Islet precursor cell (in vitro differentiated cells): ENCODE data around the gene CFAP54.
A peak's percentile ranks its signal among the peaks of the same experiment; 100 is the strongest.
"Not testable (repeated sequence)": the region's sequence is repeated elsewhere in the genome, so short reads cannot be mapped to it uniquely, and the experiment has no call there.

Experiments
- DNase-seq: peaks from one replicate; pipeline ENCODE4 v3.0.0-alpha.2; 2018

Gene CFAP54

DNA sequence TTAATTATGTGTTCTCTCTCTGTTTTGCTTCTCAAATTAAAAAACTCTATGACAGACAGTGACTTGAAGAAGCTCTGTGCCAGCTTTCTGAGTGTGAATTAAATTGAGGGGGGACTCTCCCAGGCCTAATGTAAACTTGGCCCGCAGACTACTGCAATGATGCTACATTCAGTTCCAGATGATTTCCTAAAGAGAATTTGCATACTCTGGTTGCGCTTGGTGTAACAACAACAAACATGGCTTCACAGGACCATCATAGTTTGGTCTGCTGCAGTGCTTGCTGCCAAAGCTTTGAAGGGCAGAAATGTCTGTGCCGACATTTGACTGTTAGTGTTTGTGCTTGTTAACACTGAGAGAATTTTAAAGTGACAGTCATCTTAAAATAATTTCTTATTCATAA lies 25.0 kb downstream of the CFAP54 start:
- no peak for DNase-seq

DNA sequence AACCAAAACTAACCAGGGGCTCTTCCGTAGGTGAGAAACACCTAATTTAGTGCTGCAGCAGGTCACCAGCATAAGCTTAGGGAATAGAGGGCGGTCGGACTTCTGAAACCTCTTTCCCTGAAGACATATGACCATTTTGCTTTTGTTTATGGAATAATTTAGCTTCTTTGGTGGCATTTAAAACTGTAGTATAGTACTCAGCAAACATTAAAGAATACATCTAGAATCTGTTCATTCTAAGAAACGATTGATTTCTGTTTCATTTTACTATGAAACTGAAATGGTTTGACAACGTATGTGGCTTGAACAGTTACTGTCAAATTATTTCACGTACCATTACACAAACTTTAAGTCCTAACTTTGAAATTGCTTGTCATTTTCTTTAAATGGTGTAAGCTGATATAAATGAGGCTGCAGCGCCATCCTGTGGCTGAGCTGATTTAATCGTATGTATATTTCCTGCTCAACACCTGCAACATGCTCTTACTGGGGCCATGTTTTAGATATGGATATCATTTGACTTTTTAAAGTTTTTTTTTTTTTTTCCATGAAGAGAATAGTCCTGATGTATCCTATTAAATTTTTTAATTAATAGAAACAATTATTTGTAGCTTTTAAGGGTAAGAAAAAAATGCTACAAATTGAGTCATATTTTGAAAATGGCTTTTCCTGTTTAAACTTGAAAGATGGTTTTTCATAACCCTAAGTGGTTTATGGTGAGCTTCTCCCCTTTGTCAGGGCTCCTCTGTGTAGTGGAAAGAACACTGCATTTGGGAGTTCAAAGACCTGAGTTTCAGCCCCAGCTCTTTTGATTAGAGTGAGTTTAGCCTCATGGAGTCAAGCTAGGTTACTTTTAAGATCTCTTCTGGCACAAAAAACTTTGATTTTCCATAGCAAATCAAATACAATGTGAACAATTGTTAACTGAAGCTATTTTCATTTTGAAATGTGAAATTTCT lies 27.4 kb downstream of the CFAP54 start:
- peak; percentile 80 for DNase-seq

DNA sequence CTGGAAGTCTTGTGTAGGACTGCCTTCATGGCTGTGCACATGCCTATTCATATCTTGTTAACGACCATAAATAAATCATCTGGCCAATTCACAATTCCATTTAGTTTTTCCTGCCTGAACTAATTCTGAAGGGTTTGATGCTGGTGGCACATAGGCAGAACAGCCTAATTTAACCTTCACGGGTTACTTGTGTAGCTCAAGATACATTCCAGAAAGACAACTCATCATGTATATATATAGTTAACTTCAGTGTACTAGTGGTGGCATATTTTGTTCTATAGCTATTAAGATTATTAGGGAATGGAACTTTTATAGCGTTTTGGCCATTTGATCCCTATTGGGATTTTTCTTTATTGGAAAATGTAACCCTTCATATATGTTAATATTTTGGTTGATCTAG lies 31.4 kb downstream of the CFAP54 start:
- no peak for DNase-seq

DNA sequence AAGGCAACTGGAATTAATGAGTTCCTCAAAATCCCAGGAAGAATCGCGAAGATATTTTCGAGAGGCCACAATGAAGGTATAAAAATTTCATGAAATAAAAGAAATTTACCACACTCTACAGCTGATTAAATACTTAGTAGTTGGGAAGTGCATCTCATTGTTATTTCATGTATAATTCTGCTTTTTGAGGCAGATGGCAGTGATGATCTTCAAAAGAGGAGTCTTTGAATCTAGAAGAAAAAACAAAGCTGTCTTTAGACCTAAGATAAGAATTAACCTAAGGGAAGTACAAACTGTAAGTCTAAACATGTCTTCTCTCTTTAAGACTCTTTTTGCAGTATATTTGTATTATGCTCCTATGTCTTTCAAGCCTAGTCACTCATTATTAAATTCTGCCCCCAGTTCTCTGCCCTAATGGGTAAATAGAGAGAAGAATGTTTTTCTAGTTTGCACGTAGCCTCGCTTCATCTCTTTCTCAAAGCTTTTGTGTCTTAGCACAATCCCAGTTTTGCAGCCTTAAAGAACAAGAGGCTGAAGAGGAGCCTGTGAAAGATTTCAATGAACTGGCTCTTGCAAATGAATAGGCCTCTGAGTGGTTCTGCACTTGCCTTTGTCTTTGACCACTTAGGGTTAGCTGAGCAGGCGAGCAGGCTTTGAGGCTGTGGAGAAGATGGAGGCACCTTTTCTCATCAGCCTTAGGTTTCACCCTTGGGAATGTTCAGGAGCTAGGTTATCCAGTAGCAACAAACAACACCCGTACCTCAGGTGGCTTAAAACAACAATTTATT lies 32.7 kb downstream of the CFAP54 start:
- no peak for DNase-seq

DNA sequence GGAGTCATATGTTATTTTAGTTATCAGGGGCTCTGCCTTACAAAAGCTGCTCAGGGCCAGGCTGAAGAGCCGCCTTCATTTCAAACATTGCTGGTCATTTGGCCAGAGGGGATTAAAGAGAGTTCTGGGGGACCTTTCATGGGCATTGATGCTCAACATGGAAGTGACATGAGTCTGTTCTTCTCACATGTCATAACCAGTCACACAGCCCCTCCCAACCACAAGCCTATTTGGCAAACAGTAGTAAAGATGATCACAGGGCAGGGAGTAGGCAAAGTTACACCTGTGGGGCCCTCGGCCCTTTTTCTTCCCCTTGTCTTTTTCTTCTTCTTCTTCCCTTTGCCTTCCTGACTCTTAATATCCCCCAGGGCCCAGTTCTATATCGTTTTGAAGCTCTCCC lies 33.3 kb downstream of the CFAP54 start:
- no peak for DNase-seq

DNA sequence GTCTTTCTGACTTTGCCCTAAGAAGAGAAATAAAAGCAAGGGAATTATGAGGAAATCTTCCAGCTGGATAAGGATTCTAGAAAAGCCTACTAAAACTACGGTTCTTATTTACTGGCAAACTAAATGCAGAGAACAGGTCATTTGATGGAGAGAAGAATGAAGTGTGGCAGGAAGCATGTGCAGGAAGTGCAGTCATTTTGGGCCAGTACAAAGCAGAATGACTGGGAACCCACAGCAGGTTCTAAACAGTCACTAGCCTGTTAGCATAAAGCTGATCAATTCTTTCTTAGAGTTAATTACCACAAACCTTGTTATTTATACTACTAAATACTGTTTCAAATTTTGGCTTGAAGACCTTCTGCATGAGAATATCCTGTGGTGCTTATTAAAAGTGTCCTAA lies 36.7 kb downstream of the CFAP54 start:
- DNase-seq, result no peak

DNA sequence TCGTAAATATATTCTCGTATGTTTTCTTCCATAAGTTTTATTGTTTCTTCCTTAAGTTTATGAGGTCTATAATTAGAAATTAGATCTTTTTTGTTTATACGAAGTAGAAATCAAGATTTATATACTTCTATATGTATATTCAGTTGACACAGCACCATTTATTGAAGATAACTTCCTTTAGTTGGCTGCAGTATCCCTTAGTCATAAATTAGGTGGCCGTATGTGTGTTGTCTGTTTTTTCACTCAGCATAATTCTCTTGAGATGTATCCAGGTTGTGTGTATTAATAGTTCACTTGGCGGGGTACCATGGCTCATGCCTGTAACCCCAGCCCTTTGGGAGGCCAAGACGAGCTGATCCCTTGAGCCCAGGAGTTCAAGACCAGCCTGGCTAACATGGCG lies 40.5 kb downstream of the CFAP54 start:
- no peak for DNase-seq

DNA sequence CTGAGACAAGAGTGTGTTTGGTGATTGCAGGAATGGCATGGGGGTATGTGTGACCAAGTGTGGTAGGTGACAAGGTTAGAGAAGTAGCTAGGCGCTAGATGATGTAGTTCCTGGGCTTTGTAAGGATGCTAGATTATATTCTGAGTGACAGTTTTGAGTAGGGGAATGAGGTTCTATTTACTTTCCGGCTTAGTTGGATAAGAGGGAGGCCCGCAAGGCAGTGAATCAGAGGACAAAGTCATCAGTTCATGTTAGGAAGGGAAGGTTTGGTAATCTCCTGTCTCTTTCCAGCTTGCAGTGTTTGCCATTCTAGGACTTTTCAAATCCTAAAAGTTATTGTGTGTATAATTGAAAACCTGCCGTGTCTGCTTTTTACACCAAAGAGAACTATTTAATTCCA lies 45.0 kb downstream of the CFAP54 start:
- DNase-seq, result no peak

DNA sequence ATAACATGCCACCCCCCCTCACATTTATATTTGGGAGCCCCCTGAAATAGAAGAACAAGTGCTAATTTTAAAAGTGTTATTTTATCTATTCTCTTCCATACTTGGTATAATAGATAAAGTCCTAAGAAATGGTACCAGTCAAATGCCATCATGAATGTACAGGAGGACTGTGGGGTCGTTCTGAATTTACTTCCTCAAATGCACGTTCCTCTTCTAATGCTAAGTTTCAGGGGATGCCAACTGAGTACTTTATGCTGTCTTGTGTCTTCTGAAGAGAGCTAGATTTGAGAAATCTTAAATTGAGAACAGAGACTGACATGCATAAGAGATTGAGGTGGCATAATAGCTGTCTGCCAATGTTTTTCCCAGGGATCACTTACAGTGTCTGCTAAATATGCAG lies 59.0 kb downstream of the CFAP54 start:
- DNase-seq, result no peak

DNA sequence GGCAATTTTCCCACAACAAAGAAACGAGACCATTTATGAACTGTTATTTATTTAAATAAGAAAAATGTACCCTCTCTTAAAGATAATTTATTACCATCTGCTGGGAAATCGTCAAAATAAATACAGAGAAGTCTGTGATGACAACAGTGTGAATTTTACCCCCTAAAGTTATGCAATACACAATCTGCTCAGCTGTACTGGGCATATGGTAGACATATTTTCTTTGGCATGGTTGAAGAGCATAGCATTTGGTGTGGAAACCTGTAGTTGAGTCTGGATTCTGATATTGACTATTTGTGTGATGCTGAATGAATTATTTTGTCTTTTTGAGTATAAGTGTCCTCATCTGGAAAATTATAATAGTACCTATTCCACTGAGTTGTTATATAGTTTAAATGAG lies 60.0 kb downstream of the CFAP54 start:
- DNase-seq, result no peak

DNA sequence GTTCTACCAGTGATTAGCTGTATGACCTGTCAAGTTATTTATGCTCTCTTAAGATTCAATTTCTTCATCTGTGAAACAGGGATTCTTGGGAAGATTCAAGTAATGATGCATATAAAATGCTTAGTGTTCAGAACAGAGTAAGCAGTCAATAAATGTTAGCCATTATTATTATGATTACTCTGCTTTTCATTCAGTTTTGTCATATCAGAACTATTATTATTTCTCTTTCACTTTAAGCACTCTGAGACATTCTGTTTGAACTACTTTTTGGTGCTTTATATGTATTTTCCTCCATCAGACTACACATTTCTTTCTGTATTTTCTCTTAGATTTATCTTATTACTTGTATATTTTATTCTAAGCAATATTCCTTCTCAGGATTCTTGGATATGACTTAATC lies 81.2 kb downstream of the CFAP54 start:
- no peak for DNase-seq

DNA sequence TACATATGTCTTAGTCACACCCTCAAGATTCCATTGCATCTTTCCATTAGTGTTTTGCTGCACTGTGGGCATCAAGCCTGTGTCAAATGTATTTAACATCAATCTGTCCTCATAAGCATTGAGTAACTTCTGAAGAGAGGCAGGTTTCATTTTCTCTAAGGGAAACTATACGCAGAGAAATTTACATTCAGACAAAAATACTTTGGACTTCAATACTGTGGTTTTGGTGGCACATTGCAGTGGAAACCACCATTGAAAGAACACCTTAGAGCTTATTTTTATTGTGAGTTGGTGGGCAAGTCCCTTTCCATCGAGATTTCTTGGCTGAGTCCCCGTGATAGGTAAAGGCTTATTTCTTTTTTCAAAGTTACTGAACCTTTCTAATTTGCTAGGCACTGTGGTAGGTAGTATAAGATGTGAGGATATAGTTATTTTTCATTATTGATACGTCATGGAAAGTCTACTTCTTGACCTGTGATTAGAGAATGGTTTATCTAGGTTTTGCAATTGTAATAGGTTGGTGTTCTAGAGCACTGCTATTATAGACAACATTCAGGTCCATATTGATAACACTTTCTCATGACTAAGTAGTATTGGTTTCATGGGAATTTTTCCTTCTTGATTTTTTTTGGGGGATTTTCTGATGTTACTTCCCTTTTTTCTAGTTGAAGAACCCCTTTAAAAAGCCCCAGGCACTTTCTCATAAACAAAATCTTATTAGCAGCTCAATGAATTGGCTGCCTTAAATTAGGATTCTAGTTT lies 81.9 kb downstream of the CFAP54 start:
- DNase-seq, result no peak

DNA sequence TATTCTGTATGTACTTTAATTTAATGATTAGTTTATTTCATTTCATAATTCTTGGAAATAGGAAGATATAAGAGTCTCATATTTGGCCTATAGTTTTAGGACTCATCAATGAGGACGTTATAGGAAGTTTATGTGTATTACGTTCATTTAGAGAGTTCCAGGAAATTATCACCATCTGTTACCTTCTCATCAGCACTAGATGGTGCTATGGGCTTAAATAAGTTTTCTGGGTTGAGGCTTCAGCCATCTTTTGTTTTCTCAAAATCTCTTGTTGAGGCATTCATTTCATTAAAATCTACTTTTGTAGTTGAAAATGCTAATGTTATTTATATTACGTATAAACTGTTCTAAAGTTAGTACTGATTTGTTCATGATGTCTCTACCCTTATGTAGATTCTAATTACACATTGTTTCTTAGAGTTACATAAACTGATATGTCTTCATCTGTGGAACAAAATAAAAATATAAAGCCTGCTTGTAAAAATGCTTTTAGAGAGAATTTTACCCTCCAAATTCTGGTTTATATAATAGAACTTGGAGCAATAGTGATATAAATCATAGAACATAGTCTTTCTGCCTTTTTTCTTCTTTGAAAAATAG lies 89.2 kb downstream of the CFAP54 start:
- no peak for DNase-seq

DNA sequence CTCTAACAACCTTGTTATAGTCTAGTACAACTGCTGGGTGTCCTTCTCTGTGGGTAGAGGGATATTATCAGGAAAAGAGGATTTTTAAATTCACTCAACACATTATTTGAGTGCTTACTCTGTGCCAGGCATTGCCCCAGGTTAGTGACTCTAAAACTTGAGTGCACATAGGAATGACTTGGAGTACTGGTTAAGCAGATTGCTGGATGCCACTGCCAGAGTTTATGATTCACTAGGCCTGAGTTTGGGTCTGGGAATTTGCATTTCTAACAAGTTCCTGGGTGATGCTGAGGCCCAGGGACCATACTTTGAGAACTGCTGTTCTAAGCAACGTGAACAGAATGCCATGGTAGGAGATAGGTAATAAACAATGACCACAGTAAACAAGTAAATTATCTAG lies 96.6 kb downstream of the CFAP54 start:
- no peak for DNase-seq

DNA sequence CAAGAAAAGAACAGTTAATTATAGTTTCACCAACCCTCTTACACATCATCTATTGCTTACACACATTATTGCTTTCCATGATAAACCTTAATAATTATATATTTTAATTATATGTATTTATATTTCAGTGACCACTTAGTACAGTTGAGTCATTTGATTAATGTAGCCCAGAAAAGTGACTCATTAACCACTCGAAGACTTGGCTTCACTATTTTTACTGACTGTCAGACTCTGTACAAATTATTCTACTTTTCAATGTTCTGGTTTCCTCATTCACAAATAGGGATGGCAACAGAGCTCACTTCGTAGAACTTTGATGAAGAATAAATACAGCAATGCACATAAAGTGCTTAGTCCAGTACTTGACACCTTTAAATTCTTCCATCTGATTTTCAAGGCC lies 98.3 kb downstream of the CFAP54 start:
- DNase-seq, result no peak

DNA sequence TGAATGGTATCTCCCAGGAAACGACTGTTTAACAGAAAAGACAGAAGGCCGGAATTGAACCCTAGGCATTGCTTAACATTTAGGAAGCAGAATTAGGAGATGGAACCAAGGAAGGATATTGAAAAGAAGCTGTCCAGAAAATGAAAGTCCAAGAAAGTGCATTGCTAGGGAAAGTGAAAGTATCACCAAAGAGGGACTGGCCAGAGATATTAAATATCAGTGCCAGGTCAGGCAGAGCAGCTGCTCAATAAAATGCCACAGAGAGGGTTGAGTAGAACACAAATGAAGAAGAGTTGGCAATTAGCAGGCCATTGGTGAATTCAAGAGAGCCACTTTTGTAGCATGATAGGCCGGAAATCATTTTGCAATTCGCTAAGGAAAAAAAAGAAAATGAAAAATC lies 101.6 kb downstream of the CFAP54 start:
- no peak for DNase-seq

DNA sequence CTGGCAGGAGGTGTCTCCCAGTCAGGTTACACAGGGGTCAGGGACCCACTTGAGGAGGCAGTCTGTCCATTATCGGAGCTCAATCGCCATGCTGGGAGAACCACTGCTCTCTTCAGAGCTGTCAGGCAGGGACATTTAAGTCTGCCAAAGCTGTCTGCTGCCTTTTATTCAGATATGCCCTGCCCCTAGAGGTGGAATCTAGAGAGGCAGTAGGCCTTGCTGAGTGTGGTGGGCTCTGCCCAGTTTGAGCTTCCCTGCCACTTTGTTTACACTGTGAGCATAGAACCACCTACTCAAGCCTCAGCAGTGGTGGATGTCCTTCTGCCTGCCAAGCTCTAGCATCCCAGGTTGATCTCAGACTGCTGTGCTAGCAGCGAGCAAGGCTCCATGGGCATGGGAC lies 115.0 kb downstream of the CFAP54 start:
- DNase-seq, result not testable (repeated sequence)

DNA sequence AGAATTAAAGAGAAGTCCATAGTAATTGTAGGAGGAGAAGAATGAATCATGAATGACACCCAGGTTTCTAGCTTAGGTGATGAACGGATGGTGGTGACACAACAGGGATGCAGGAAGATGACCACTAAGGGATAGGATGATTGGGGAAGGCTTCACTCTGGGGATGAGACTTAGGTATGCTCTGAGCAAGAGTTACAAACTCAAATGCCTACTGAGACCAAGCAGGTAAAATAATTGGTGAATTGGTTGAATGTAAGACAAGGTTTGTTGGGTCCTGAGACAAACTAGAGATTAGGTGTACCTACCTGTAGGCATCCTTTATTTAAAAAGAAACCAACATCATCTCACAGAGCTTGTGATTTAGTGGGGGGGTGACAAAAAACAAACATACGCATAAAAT lies 116.3 kb downstream of the CFAP54 start:
- no peak for DNase-seq

DNA sequence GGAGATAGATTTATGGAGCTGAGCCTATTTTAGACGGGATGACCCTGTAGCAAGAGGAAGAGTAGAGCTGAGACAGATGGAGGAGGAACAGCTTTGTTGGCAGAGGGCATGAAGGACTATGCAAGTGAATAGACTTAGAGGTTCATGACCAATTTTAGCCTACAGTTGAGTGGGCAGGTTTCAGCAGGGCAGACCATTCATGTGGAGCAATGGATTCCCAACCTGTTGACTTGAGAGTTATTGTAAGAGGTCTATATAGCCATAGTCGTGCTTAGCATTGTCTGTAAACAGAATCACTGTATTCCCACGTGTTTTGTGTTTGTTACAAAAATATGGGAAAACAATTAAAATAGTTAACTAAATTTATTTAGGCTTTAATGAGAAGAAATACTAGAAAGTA lies 116.8 kb downstream of the CFAP54 start:
- no peak for DNase-seq

DNA sequence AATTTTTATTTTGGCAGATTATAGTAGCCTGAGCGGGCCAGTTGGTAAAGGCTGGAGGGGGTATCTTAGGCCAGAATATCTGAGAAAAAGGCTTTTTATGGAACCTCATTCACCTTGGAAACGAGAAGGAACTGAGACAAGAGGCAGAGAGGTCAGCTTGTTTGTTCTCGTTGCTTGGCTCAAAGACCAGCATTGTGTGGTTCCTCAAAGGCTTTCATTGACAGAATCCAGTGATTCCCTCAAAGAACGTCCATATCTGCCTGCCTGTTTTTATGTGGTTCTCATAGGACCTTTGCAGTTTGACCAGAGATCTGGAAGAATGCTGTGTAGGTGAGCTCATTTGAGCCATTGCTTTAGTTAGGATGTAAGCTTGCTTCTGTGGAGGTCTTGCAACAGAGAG lies 117.3 kb downstream of the CFAP54 start:
- no peak for DNase-seq

DNA sequence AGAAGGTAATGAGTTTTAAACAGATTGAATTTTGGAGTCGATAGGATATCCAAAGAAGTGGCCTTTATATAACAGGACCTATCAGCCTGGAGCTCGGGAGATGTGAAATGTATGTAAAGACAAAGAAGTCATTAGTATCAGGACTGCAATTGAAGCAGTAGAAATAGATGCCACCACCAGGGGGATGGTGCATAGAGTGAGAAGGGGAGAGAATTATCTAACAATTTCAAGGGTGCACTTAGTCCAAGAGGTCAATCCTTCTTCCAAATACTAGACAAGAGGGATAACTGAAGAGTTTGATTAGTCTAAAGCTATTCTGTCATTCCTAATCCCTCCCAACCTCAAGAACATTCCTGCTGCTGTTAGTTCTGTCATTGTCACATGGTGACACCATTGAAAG lies 127.8 kb downstream of the CFAP54 start:
- DNase-seq, result no peak

DNA sequence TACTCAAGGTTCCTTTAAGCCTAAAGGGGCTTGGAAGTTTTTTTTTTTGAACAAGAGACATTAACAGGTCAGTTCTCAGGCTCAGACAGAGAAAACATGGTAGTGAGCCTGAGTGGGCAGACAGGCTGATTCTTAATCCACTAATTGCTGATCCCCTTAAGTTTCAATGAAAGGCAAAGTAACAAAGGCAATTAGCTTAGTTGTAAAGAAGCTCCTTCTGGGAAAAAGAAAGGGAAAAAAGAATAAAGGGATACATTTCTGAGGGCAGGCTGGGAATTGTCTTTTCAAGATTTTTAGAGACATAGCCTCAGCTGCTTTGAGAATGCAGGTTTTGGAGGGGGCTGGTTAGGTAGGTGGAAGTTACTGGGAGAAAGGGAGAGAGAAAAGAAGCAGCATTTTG lies 133.8 kb downstream of the CFAP54 start:
- no peak for DNase-seq

DNA sequence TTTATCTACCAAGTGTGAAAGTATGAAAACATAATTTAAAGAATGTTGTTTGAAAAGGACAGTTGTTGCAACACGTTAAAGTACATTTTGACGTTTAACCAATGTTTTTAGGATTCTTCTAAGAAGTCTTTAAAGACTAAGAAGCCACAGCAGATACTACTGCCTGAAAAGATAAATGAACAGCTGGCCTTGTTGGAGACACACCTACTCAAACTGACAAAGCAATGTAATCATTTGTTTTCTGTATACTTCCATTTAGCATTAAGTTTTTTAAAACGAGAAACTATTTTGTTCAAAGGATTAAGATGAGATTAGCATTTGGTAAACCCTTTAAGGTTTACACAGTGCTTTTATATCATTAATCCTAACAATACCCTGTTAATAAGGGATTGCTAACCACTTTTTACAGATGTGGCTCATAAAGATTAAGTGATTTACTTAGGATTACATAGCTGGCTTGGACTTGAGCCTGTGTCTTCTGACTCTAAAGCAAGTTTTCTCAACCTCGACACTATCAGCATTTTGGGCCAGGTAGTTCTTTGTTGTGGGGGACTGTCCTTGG lies 134.4 kb downstream of the CFAP54 start:
- DNase-seq, result no peak
